HepG2 (cell line): Measurements from ENCODE around the gene PIK3R1. TPM values are rescaled to one million over a fixed set of nuclear protein-coding genes. Genes with fewer than 3 reads are reported as not detected.

ENCODE experiments used
- ATAC-seq: fragments of 200-7000 bp; cut with Tn5 transposase; 3 replicates; pipeline ENCODE4 v1.9.1; 2020; ENCODE audit warnings: mild to moderate bottlenecking, moderate library complexity
- BruUV-seq: library from RNA; stranded (reverse); fragments of 400-500 nt; replicated peaks from 2 replicates; lab custom pipeline; 2021; lab: Mats Ljungman, UMichigan
- CTCF ChIA-PET: fragments of 300-600 bp; formaldehyde crosslinking; extraction: SDS; loops from one replicate; lab custom pipeline; 2021; ENCODE audit warnings: low total read pairs, inconsistent platforms, low intra/inter-chr PET ratio; lab: Yijun Ruan, JAX
- POLR2A ChIA-PET: fragments of 350-600 bp; sonication (Branson Sonifier 250); formaldehyde crosslinking; loops from one replicate; lab custom pipeline; 2020; ENCODE audit warnings: antibody characterized with exemption, inconsistent platforms; lab: Yijun Ruan, JAX
- DNase-seq: peaks from one replicate; pipeline ENCODE4 v3.0.0-alpha.2; 2015; ENCODE audit warnings: low spot score
- FAIRE-seq: peaks from 3 replicates; lab custom pipeline; 2011; peaks lifted over from hg19 to GRCh38; lab: Jason Lieb, UNC
- H2AFZ ChIP-seq: one replicate; pipeline ENCODE4 v1.6.1; 2011; ENCODE audit warnings: low read length, inconsistent platforms
- H3K27ac ChIP-seq: fragments of 300-600 bp; 3 replicates; pipeline ENCODE4 v1.8.0; 2011; ENCODE audit warnings: mixed run types, mild to moderate bottlenecking, mixed read lengths, low read length, inconsistent platforms; ENCODE audit not compliant: insufficient read depth; ENCODE audit errors: extremely low read length
- H3K27me3 ChIP-seq, 2 experiments: fragments of 200-600 bp in 1 of 2; 2 replicates in 1 of 2; 3 replicates in 1 of 2; pipeline versions ENCODE4 v1.6.0 to v1.8.0; 2011; ENCODE audit warnings: low read length in 2 of 2, mild to moderate bottlenecking in 2 of 2, moderate library complexity in 2 of 2, inconsistent platforms in 1 of 2; ENCODE audit not compliant: insufficient read depth in 2 of 2, control insufficient read depth in 1 of 2
- H3K36me3 ChIP-seq, 2 experiments: fragments of 200-600 bp in 1 of 2; replicated peaks in 1 of 2; 2 replicates in 1 of 2; 3 replicates in 1 of 2; pipeline versions ENCODE4 v1.5.1 to v1.8.0; 2011; ENCODE audit warnings: low read length in 2 of 2, inconsistent platforms in 1 of 2; ENCODE audit not compliant: insufficient read depth in 2 of 2, control insufficient read depth in 1 of 2
- H3K4me1 ChIP-seq: 2 replicates; pipeline ENCODE4 v1.5.1; 2012; ENCODE audit warnings: low read length, inconsistent platforms; ENCODE audit not compliant: insufficient read depth
- H3K4me2 ChIP-seq: 2 replicates; pipeline ENCODE4 v1.6.0; 2011; ENCODE audit warnings: low read depth, low read length, inconsistent platforms
- H3K4me3 ChIP-seq, 3 experiments: fragments of 200-600 bp in 1 of 3; sonication (generic), shearing (Covaris generic) in 1 of 3; replicated peaks in 1 of 3; 2 replicates each; pipeline ENCODE4 v1.5.1; 2011 to 2016; ENCODE audit warnings: low read length in 3 of 3, inconsistent platforms in 2 of 3, low read depth in 2 of 3, mild to moderate bottlenecking in 2 of 3, control low read depth in 1 of 3, mixed read lengths in 1 of 3; ENCODE audit not compliant: insufficient read depth in 1 of 3
- H3K79me2 ChIP-seq: one replicate; pipeline ENCODE4 v1.6.1; 2011; ENCODE audit warnings: low read length, inconsistent platforms; ENCODE audit not compliant: insufficient read depth
- H3K9ac ChIP-seq: 2 replicates; pipeline ENCODE4 v1.6.0; 2011; ENCODE audit warnings: mild to moderate bottlenecking, low read depth, low read length, inconsistent platforms; ENCODE audit not compliant: insufficient read depth
- H3K9me3 ChIP-seq: 2 replicates; pipeline ENCODE4 v1.5.1; 2012; ENCODE audit warnings: mild to moderate bottlenecking, low read length
- H4K20me1 ChIP-seq: 2 replicates; pipeline ENCODE4 v1.6.0; 2011; ENCODE audit warnings: inconsistent platforms, mild to moderate bottlenecking, low read length, moderate library complexity; ENCODE audit not compliant: insufficient read depth
- GABPB1 ChIP-seq: IDR thresholded peaks from 2 replicates; pipeline ENCODE4 v1.6.1; 2016; ENCODE audit warnings: mild to moderate bottlenecking, missing genetic modification reagents, moderate library complexity, missing compliant biosample characterization
- KLF9 ChIP-seq: IDR thresholded peaks from 2 replicates; pipeline ENCODE4 v1.6.1; 2016; ENCODE audit warnings: low read depth
- MAF1 ChIP-seq: sonication (generic); formaldehyde crosslinking; IDR thresholded peaks from 2 replicates; pipeline ENCODE4 v1.5.0; 2020; ENCODE audit warnings: missing genetic modification reagents, borderline replicate concordance
- NR1H2 ChIP-seq: sonication (generic); formaldehyde crosslinking; IDR thresholded peaks from 2 replicates; pipeline ENCODE4 v1.8.1; 2022; ENCODE audit warnings: low read depth, missing genetic modification reagents, borderline replicate concordance
- RBM22 ChIP-seq: fragments of 200-400 bp; formaldehyde crosslinking; optimal IDR thresholded peaks from 2 replicates; pipeline ENCODE3; 2017; ENCODE audit warnings: mild to moderate bottlenecking, low read length, moderate library complexity
- ZNF552 ChIP-seq: sonication (generic); formaldehyde crosslinking; IDR thresholded peaks from 2 replicates; pipeline ENCODE4 v1.9.0; 2022; ENCODE audit warnings: missing genetic modification reagents, mild to moderate bottlenecking, borderline replicate concordance
- ZNF841 ChIP-seq: sonication (generic); formaldehyde crosslinking; IDR thresholded peaks from 2 replicates; pipeline ENCODE4 v1.8.1; 2023; ENCODE audit warnings: missing genetic modification reagents, borderline replicate concordance
- WGBS: methylation state at CpG from one replicate; pipeline ENCODE4 v1.1.6; 2017; ENCODE audit warnings: low lambda C conversion rate; 5-methylcytosine and 5-hydroxymethylcytosine counted together
- in situ Hi-C: cut with HindIII; loops from 2 replicates; pipeline ENCODE4 v1.10.0; 2017; ENCODE audit warnings: low pct_unique_long_range_greater_than_20kb; ENCODE audit not compliant: extremely low pct_ligation_motif_present
- intact Hi-C: fragments of 100-400 bp; cut with micrococcal nuclease; formaldehyde crosslinking; loops from one replicate; pipeline ENCODE4 v1.10.0; 2022; ENCODE audit not compliant: unreplicated experiment
- polyA plus RNA-seq, 8 experiments: library from polyadenylated mRNA; depleted of rRNA in 3 of 8; stranded (reverse) in 7 of 8; unstranded in 1 of 8; fragments of >200 nt; fragmentation: Illumina TruSeq in 4 of 8; extraction: Trizol in 4 of 8; gene quantifications; 2 replicates each; pipeline versions ENCODE4 v1.2.1 to v1.2.3, GENCODE V29; 2011 to 2016; ENCODE audit warnings: low read depth in 4 of 8, missing spikeins in 1 of 8, mixed read lengths in 1 of 8; ENCODE audit not compliant: insufficient read depth in 1 of 8
- total RNA-seq, 5 experiments: library from RNA; depleted of rRNA; stranded (reverse); fragments of >200 nt; fragmentation: Illumina TruSeq; extraction: Trizol; gene quantifications; 2 replicates each; pipeline ENCODE4 v1.2.3, GENCODE V29; 2016; ENCODE audit warnings: low read depth in 1 of 5

PIK3R1 gene
- total and polyA plus RNA-seq, 2 of the 13 experiments (the other 11 are each of a cell fraction or from before 2014, with no cell fraction given), result 8.4 to 21.3 TPM

GRCh38 chr5:68299105-68299504, 83.5 kb downstream of the PIK3R1 start:
- ChIA-PET POLR2A (no interaction called here), CTCF (no interaction called here)
- no peaks in the 10 kb centered on the region for H3K9me3 ChIP-seq
- no peak for DNase-seq
- WGBS, result 95% methylated on average over 4 of the region's 4 CpGs
- H3K9ac ChIP-seq, result no peak overlapping the region
- no peaks in the 10 kb centered on the region for H4K20me1 ChIP-seq
- no peaks in the 10 kb centered on the region for H3K27me3 ChIP-seq
- H3K36me3 ChIP-seq, result peaks cover 21 to 48% of the 10 kb centered on the region in 2 experiments
- in situ Hi-C loops (no loop called here), intact Hi-C loops (no loop called here)
- no peak overlapping the region for H2AFZ ChIP-seq
- no TSS peak for BruUV-seq
- no peak overlapping the region for H3K4me2 ChIP-seq
- H3K4me1 ChIP-seq, result no peaks in the 10 kb centered on the region
- no peak overlapping the region for H3K27ac ChIP-seq
- TF ChIP-seq GABPB1 (CRISPR knock-in tag) (no peak), RBM22 (peak; percentile 68)
- FAIRE-seq, result no peak
- ATAC-seq, result no peak
- no peak overlapping the region for H3K4me3 ChIP-seq
- H3K79me2 ChIP-seq, result no peaks in the 10 kb centered on the region

GRCh38 chr5:68299575-68299974, 84.0 kb downstream of the PIK3R1 start:
- intact Hi-C loops, result no loop called here
- Histone ChIP-seq H3K9me3 (no peaks in the 10 kb centered on the region), H3K36me3 (peaks cover 19 to 43% of the 10 kb centered on the region in 2 experiments), H3K79me2 (no peaks in the 10 kb centered on the region), H3K27me3 (no peaks in the 10 kb centered on the region), H3K4me3 (no peak overlapping the region), H4K20me1 (no peaks in the 10 kb centered on the region), H3K9ac (no peak overlapping the region), H3K4me2 (no peak overlapping the region), H2AFZ (no peak overlapping the region), H3K27ac (no peak overlapping the region)
- no TSS peak for BruUV-seq
- DNase-seq (no peak), ATAC-seq (no peak)
- 95% methylated on average over 3 of the region's 3 CpGs for WGBS
- CTCF ChIA-PET, result no interaction called here
- in situ Hi-C loops, result no loop called here
- no peak for TF ChIP-seq ZNF841 (CRISPR knock-in tag)
- no peak for TF ChIP-seq MAF1 (CRISPR knock-in tag)
- TF ChIP-seq NR1H2 (CRISPR knock-in tag), result no peak
- TF ChIP-seq ZNF552 (CRISPR knock-in tag), result no peak
- TF ChIP-seq KLF9, result no peak
- TF ChIP-seq, all 625 proteins: peak for 0
- POLR2A ChIA-PET, result no interaction called here
- FAIRE-seq, result no peak
- no peaks in the 10 kb centered on the region for H3K4me1 ChIP-seq
